Activated effector memory CD4-positive, alpha-beta T cell treated with anti-CD3 and anti-CD28 coated beads, Interleukin-2, amount 50 U/mL, for 16 hours (primary cell): ENCODE data around the gene LRRK1.
A peak's percentile ranks its signal among the peaks of the same experiment; 100 is the strongest.

Experiments used
- DNase-seq: peaks from one replicate; pipeline ENCODE4 v3.0.0-alpha.2; 2020

LRRK1 gene

DNA sequence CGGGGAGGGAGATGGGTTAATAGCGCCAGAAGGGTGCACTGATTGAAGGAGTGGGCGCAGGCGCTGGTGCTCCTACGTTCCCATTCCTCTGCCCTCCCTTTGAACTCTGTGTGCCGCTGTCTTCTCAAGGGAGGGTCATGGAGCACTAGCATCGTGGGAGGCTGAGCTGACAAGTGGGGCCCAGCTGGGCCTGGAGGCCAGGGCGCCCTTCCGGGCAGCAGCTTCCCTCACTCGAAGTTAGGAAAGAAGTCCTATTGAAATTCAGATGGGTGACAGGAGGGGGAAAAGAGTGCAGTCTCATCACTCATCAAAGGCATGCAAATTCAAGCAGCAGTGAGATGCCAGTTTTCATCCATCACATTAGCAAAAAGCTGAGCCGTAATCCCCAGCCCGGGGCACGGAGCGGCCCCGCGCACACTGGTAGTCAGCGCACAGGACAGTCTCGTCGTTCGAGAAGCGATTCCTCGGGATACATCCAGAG lies 128.2 kb downstream of the LRRK1 start:
- DNase-seq: peak; percentile 46

DNA sequence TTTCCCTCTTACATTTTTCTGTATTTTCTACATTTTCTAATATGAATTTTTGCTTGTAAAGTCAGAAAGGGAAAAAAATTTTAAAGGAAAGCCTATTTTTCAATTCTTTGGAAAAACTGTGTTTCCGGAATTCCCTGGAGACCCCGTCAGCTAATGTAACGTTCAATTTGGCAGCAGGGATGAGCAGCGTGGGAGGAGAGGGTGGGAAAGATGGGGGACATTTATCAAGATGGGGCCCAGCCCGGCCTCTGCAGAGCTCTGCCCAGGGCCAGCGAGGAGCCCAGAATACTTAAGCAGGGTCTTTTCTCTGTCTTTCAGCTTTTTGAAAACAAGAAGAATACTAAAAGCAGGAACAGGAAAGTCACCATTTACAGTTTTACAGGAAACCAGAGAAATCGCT lies 129.0 kb downstream of the LRRK1 start:
- no peak for DNase-seq

DNA sequence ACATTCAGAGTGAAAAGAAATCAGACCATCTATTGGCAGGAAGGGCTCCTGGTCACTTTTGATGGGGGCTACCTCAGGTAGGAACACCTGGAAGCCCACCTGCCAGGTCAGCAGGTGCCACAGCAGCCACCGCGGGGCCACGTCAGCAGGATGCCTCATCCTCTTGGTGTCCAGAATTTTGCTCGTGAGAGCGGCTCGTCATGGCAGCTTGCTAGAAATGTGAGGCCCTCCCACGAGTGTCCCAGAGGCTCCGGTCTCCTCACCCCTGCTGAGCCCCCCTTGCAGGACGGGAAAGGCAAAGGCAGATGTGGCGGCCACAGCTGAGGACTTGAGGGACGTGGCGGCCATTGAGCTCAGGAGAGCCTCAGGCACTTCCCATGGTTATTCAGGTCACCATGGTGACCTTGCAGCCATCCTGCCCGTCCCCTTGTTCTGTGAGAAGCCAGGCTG lies 129.4 kb downstream of the LRRK1 start:
- peak; percentile 57 for DNase-seq

DNA sequence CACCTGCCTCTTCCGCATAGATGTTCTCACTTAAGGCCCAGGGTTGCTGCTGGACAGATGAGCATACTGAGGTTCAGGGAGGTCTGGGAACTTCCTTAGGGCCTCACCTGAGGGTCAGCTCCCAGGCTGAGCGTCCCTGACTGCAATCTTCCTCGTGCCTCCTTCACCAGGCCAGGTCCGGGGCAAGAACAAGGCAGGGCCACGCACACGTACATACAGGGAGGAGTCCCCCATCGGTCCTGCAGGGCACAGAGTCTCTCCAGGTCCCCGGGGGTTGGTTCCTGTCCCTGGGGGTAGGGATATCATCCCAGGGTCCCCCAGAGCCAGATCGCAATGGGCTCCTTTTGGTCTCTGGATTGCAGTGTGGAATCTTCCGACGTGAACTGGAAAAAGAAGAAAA lies 130.1 kb downstream of the LRRK1 start:
- DNase-seq: no peak

DNA sequence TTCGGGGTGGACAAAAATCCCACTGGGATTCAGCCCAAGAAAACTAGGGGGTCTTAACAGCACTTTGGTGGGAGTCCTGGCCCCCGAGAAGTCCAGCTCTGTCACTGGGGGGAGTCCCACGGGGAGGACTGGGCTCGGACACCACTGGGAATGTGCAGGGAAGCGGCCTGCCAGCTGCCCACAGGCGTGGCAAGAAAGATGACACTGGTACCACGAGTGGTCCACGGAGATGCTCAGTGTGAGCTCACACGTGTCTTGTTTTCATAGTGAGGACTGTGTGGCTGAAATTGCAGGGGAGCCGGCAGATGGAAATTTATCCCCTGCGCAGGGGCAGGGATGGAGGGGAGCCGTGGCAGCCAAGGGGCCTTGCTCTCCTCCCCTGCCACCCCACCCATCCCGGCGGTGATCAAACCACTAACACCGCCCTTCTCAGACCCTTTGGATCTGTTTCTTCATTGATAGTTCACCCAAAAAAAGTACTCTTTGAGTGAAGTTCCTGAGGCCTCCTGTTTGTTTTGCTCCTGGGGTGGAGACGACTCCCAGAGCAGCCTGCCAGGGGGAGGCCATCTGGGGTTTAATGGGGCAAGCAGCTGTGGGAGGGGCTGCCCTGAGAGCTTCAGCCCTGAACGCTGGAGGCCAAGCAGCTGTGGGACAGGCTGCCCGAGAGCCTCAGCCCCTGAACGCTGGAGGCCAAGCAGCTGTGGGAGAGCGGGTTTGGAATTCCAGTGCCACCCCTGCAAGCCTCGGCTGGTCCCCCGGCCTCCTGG lies 130.9 kb downstream of the LRRK1 start:
- no peak for DNase-seq

DNA sequence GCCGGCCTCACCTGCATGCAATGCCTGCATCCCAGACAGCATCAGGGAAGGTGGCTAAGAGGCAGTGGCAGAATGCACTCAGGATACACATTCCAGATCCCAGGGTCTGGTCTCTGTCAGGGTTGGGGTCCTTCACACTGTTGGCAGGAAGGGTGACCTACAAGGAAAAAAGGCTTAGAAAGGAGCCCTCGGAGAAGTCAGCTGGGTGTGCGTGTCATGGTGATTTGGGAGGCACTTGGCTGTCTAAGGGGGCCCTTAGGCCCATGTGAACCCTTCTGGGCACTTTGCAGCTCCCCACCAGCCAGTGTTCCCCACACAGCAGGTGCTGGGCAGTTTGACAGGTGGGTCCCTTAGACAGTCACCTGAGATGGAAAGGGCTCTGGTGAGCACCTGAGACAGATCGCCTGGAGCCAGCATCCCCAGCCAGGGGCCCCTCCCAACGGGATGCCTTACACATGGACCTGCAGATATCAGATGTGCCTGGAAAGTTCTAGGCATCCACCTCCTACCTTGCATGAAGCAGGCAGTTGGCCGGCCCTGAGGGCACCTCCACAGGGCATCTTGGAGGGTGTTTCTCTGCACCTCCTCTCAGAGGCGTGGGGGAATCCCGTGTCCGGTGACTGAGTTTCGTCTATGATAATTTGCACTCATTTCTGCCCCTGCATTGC lies 131.6 kb downstream of the LRRK1 start:
- DNase-seq: no peak

DNA sequence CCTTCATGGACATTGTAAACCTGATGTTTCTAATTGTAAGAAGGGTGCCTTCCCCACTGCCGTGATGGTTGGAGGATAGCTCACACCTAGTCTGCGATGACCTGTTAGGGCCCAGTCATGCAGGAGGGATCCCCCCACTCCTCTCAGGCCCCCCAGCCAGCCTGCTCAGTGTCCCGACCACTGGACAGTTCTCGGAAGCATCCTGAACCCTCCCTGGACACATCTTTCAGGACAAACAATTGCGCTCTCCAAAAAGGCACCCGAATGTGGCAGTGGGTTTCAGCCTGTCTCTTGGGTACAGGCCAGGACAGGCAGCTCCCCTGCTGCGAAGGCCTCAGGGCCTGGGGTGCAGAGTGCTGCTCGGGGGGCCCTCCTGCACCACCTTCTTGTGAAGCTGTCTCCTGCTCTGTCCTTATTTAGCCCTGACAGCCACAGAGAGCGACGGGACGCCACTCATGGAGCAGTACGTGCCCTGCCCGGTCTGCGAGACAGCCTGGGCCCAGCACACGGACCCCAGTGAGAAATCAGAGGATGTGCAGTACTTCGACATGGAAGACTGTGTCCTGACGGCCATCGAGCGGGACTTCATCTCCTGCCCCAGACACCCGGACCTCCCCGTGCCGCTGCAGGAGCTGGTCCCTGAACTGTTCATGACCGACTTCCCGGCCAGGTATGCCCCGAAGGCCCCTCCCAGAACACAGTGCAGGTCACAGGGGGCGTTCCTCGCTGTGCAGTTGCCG lies 132.3 kb downstream of the LRRK1 start:
- no peak for DNase-seq

DNA sequence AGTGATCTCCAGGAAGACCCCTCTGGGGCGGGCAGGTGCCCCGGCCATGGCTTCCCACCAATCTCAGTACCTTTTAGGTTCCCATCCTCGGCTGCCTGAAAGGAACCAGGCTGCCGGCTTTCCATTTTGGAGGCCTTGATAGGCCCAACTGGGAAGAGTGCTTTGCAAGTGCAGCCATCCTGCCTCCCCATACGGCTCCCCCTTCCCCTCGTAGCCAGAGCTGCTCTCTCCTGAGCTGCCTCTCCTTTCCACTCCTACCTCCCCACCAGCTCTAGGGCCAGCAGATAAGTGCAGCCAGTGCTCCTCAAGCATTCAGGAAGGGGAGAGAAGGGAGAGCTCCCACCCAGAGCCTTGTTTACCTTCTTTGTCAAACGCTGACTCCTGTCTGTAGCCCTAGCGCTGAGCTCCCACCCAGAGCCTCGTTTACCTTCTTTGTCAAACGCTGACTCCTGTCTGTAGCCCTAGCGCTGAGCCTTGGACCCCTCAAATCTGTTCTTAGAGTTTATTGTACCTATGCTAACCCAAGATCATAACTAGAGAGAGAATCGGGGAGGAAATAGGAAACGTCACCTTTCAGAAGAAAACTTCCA lies 133.0 kb downstream of the LRRK1 start:
- no peak for DNase-seq

DNA sequence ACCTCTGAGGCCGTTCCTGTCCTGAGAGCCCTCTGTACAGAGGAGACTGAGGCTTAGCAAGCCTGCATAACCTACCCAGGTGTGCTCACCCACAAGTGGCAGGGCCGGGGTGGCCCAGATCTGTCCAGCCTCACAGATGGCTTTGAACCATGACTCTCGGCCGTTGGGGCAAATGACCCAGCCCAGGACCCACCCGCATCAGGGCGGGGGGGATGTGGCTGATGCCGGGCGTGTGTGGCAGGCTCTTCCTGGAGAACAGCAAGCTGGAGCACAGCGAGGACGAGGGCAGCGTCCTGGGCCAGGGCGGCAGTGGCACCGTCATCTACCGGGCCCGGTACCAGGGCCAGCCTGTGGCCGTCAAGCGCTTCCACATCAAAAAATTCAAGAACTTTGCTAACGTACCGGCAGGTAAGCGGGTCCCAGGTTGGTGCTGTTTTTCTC lies 133.5 kb downstream of the LRRK1 start:
- DNase-seq: no peak

DNA sequence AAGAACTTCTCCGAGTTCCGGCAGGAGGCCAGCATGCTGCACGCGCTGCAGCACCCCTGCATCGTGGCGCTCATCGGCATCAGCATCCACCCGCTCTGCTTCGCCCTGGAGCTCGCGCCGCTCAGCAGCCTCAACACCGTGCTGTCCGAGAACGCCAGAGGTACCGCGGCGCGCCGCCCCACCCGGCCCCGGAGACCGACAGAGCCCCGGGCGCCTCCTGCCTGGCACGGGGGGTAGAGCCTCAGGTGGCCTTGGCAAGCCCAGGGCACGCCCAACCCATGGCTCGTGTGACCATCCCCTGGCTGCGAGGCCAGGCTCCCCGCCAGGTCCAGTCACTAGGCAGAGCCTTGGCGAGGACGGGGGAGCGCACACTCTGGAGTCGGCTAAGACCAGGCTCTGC lies 134.1 kb downstream of the LRRK1 start:
- no peak for DNase-seq

DNA sequence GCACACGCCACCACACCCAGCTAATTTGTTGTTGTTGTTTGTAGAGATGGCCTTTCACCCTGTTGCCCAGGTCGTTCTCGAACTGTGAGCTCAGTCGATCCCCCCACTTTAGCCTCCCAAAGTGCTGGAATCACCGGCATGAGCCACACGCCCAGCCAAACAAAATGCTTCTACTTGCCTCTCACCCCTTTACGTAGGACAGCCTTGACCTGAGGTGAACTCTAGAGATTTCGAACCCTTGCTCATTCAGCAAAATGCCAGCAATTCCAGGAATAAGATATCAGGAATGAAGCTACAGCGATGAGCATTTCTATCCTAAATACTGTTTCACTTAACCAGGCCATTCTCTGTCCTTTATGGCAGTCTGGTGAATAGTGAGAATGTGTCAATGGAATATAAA lies 135.0 kb downstream of the LRRK1 start:
- DNase-seq: no peak

DNA sequence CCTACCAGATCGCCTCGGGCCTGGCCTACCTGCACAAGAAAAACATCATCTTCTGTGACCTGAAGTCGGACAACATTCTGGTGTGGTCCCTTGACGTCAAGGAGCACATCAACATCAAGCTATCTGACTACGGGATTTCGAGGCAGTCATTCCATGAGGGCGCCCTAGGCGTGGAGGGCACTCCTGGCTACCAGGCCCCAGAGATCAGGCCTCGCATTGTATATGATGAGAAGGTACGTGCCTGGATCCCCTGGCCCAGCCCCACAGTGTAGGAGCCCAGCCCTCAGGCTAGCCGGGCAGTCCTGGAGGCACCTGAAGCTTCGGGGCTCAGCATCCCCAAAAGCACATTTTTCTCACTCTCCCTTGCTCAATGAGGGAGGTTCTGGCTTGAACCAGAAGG lies 135.8 kb downstream of the LRRK1 start:
- no peak for DNase-seq

DNA sequence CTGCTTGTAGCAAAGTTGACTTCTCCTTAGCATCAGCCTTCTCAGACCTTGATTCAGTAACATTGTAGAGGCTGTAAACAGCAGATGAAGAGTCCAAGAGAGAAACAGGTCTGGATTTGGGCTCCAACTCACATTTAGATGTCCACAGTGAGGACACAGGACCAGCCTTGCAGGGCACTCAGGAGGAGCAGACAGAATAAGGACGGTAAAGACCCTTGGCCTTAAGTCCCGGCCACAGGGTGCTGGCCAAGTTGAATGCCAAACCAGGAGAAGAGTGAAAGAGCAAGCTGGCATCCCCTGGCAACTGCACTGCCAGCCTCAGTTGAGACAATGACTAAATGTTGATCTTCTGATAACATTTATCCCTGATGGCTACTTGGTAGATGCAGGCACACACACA lies 136.3 kb downstream of the LRRK1 start:
- DNase-seq: no peak

DNA sequence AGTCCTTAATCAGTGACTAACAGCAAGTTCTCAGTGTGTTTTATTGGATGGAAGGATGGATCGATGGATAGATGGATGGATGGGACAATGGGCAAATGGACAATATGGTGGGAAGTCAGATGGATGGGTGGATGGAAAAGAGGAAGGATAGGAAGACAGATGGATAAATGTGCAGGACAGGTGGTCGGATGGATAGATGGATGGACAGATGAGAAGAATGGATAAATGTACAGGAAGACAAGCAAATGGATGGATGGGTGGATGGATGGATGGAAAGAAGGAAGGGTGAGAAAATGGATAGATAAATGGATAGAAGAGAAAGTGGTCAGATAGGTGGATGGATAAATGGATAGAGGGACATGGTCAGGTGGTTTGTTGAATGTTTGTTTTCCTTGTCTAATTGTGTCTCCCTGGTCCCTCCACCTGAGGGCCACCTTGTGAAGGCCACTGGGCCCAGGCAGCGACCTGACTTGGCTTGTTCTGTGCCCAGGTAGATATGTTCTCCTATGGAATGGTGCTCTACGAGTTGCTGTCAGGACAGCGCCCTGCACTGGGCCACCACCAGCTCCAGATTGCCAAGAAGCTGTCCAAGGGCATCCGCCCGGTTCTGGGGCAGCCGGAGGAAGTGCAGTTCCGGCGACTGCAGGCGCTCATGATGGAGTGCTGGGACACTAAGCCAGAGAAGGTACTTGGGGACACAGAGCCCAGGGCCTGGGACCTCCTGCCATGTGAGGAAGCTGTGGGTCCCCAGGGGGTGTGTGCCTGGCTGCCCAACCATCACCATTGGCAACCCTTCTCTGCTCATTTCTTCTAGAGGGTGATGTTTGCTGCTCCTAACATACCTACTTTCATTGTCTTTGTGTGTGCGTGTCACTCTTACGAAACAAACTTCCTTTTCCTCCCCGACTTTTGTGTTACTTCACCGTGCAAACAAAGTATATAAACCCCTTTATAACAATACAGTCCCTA lies 137.5 kb downstream of the LRRK1 start:
- DNase-seq: no peak

DNA sequence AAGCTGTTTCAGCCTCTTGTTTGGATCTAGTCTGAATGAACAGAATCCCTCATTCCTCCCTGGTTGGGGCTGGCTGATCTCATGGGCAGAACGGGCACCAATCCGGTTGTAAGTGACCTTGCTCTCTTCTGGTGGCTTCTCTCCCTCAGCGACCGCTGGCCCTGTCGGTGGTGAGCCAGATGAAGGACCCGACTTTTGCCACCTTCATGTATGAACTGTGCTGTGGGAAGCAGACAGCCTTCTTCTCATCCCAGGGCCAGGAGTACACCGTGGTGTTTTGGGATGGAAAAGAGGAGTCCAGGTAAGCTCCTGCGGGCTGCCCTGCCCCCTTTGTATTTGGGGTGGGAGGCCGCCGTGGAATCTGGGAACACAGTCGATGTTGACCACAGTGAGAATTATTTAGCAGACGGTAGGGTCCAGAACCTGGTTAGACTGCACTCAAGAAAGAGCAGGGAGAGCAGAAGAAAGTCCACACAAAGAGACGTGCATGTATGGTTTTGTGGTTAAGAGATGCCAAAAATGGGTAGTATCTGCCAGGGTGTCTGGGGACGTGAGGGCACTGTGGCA lies 138.8 kb downstream of the LRRK1 start:
- DNase-seq: no peak

DNA sequence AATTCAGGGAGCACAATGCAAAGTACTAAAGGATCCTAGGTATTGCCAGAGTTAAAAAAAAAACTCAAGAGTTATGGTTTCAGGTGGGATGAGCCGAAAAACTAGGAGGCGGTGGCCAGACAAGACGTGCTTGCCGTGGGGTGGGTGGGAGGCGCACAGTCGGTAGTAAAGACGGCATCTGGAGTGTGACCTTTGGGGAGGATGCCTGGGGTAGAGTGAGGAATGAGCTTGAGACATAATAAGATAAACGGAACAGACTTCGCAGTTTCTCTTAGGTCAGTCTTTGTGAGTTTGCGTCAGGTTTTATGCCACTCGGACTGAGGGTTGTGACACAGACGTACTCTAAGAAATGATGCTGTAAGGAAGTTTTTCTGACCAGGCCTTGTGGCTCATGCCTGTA lies 139.6 kb downstream of the LRRK1 start:
- DNase-seq: no peak

DNA sequence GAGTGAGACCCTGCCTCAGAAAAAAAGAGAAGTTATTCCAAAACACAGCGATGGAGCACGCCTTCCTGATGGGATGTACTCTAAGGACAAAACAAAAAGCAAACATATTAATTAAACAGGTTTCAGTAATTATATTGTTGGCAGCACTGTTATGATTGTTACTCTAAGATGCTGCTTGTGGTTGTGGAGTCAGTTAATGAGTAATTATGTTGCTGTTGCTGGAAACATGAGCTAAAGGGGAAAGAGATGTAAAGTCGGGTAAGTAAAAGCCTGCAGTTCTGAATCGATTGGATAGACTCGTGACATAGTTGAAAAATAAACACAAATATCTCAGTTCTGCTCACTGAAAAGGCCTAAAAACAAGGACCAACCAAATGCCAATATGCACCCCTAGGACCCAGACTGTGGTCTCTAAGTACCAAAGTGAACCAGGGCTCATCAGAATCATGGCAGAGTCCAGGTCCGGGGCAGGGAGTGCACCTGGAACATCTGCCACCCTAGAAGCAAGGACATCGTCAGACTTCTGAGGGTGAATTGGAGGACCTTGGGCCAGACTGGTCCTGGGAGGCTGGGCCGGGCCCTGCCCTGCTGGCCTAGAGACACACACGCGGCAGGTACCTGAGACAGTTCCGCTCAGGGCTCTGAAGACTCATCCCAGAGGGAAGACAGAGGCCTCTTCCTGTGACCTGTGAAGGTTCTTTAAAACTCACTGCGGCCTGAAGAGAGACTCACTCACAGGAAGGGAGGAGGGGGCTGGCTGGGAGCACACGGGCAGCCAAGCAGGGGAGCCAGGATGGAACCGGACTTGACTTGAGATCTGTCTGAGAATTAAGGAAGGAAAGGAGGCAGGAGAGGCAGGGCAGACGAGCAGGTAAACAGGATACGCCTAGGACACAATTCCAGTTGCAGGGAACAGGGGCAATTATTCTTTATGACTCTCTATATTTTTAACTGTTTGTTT lies 140.5 kb downstream of the LRRK1 start:
- DNase-seq: no peak

DNA sequence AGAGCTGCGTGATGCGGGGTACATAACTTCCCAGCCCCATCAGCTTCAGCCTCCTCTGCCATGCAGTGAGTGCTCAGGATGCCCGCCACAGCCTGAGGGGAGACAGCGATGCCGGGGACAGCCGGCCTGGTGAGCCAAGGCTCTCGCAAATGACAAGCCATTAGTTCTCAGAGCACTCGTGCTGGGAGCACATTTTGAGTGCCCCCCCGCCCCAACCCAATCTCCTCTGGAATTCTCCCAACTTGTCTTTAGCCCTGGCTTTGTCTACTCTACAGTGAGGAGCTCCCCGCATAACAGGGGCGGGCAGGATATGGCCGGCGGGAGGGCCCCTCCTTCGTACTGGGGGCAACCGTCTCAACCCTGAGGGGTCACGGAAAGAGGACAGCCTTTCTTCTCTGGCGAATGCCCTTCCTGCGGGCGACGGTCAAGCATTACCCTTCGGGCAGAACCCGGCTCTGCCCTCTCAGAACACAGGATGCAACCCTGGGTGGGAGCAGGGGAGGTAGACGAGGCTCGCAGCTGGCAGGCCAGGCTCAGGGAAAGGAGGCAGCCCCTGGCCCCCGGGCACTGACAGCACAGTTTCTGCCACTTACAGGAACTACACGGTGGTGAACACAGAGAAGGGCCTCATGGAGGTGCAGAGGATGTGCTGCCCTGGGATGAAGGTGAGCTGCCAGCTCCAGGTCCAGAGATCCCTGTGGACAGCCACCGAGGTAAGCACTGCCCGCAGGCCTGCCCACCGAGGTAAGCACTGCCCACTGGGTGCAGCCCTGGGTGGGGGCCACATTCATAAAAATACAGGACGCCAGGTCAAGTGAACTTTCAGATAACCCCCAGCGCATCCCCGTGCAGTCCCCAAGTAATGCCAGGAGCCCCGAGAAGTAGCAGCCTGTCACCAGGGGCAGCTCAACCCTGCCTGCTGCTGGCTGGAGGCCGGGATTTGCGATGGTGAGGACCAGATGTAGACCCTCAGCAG lies 141.7 kb downstream of the LRRK1 start:
- DNase-seq: no peak

DNA sequence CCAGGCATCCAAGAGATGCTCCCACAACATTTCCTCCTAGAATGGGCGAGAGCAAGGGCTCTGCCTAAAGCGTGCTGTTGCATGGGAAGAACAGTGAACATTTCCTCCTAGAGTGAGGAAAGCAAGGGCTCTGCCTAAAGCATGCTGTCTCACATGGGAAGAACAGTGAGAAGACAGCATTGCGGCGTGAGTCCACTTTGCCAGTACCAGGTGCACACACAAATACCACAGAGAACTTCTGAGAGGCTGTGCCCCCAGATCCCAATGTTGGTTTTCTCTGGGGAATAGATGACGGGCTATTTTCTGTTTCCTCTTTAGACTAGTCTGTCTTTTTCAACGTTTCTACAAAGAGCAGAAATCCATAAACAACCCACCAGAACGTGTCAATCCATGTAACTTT lies 142.9 kb downstream of the LRRK1 start:
- no peak for DNase-seq
